H1 (cell line): ENCODE results near the gene ACSM3. TPM values are rescaled to one million over a fixed set of nuclear protein-coding genes. Genes with fewer than 3 reads are reported as not detected.

Source experiments
- CTCF ChIA-PET: fragments of 300-600 bp; sonication (Branson Sonifier 250); formaldehyde crosslinking; loops from one replicate; lab custom pipeline; 2021; ENCODE audit not compliant: partially characterized antibody; lab: Charles Lee
- POLR2A ChIA-PET: fragments of 300-600 bp; sonication (Branson Sonifier 250); formaldehyde crosslinking; loops from one replicate; lab custom pipeline; 2021; ENCODE audit warnings: inconsistent platforms; ENCODE audit not compliant: partially characterized antibody; lab: Charles Lee
- DNase-seq, 2 experiments: peaks; one replicate each; pipeline versions ENCODE4 v3.0.0 to v3.0.0-alpha.2; 2010 to 2022; ENCODE audit warnings: low spot score in 2 of 2, low read depth in 1 of 2, mixed read lengths in 1 of 2
- FAIRE-seq: peaks from 2 replicates; lab custom pipeline; 2011; peaks lifted over from hg19 to GRCh38; lab: Jason Lieb, UNC
- H2AFZ ChIP-seq: 2 replicates; pipeline ENCODE4 v1.8.1; 2012; ENCODE audit warnings: low read length, inconsistent platforms
- H2AK5ac ChIP-seq: 2 replicates; pipeline ENCODE4 v1.6.1; 2013; ENCODE audit warnings: low read depth, low read length
- H2BK120ac ChIP-seq: replicated peaks from 2 replicates; pipeline ENCODE3; 2013; ENCODE audit warnings: low read depth, low read length, inconsistent platforms
- H2BK12ac ChIP-seq: 2 replicates; pipeline ENCODE4 v1.6.1; 2013; ENCODE audit warnings: low read depth, low read length
- H2BK15ac ChIP-seq: 2 replicates; pipeline ENCODE4 v1.6.1; 2013; ENCODE audit warnings: low read length
- H2BK20ac ChIP-seq: 2 replicates; pipeline ENCODE4 v1.6.1; 2013; ENCODE audit warnings: low read length
- H2BK5ac ChIP-seq: 2 replicates; pipeline ENCODE4 v1.6.1; 2013; ENCODE audit warnings: low read depth, low read length
- H3K14ac ChIP-seq: 2 replicates; pipeline ENCODE4 v1.6.1; 2013; ENCODE audit warnings: inconsistent platforms; ENCODE audit not compliant: insufficient read length
- H3K18ac ChIP-seq: 2 replicates; pipeline ENCODE4 v1.6.1; 2013; ENCODE audit warnings: low read length; ENCODE audit errors: extremely low read depth
- H3K23ac ChIP-seq: 2 replicates; pipeline ENCODE4 v1.6.1; 2013; ENCODE audit warnings: inconsistent platforms; ENCODE audit not compliant: insufficient read length
- H3K23me2 ChIP-seq: 2 replicates; pipeline ENCODE4 v1.6.1; 2013; ENCODE audit warnings: low read depth, low read length
- H3K27ac ChIP-seq: 2 replicates; pipeline ENCODE4 v1.6.1; 2011; ENCODE audit warnings: low read depth, low read length, inconsistent platforms
- H3K27me3 ChIP-seq, 4 experiments: replicated peaks in 1 of 4; 1 replicate in 1 of 4; 2 replicates in 3 of 4; pipeline versions ENCODE4 v1.6.1 to v1.8.1; 2011 to 2013; ENCODE audit warnings: low read length in 3 of 4, mild to moderate bottlenecking in 3 of 4, inconsistent platforms in 2 of 4, mixed read lengths in 2 of 4, moderate library complexity in 1 of 4; ENCODE audit not compliant: control insufficient read depth in 3 of 4, insufficient read depth in 3 of 4; ENCODE audit errors: extremely low read depth in 1 of 4
- H3K36me3 ChIP-seq, 4 experiments: 2 replicates each; pipeline versions ENCODE4 v1.6.1 to v1.8.1; 2011 to 2013; ENCODE audit warnings: mild to moderate bottlenecking in 4 of 4, low read length in 3 of 4, moderate library complexity in 2 of 4, control low read depth in 1 of 4, inconsistent platforms in 1 of 4; ENCODE audit not compliant: insufficient read depth in 4 of 4, control insufficient read depth in 2 of 4
- H3K4ac ChIP-seq: replicated peaks from 2 replicates; pipeline ENCODE3; 2013; ENCODE audit warnings: low read length, low read depth, mixed read lengths, inconsistent platforms; ENCODE audit not compliant: insufficient read length
- H3K4me1 ChIP-seq, 4 experiments: replicated peaks in 1 of 4; 1 replicate in 1 of 4; 2 replicates in 3 of 4; pipeline versions ENCODE4 v1.6.1 to v1.8.1; 2011 to 2013; ENCODE audit warnings: low read length in 3 of 4, inconsistent platforms in 2 of 4, mixed read lengths in 1 of 4; ENCODE audit not compliant: insufficient read depth in 4 of 4, control insufficient read depth in 3 of 4
- H3K4me2 ChIP-seq, 2 experiments: 2 replicates each; pipeline versions ENCODE4 v1.6.1 to v1.8.1; 2011 to 2013; ENCODE audit warnings: low read depth in 2 of 2, low read length in 2 of 2, control low read depth in 1 of 2, inconsistent platforms in 1 of 2, mild to moderate bottlenecking in 1 of 2; ENCODE audit not compliant: insufficient read depth in 1 of 2
- H3K4me3 ChIP-seq, 4 experiments: fragments of 200-600, 300-600 bp in 1 of 4; sonication (generic), shearing (Covaris generic), sonication (Bioruptor Twin) in 1 of 4; 2 replicates each; pipeline versions ENCODE4 v1.5.1 to v1.8.1; 2011 to 2016; ENCODE audit warnings: low read length in 4 of 4, low read depth in 3 of 4, control low read depth in 2 of 4, inconsistent platforms in 2 of 4, mild to moderate bottlenecking in 2 of 4, mixed read lengths in 1 of 4, moderate library complexity in 1 of 4; ENCODE audit not compliant: insufficient read depth in 2 of 4; ENCODE audit errors: extremely low read depth in 1 of 4
- H3K56ac ChIP-seq: replicated peaks from 2 replicates; pipeline ENCODE3; 2013; ENCODE audit warnings: low read depth, mild to moderate bottlenecking, mixed read lengths, low read length, inconsistent platforms; ENCODE audit not compliant: insufficient read length
- H3K79me1 ChIP-seq: 2 replicates; pipeline ENCODE4 v1.6.1; 2013; ENCODE audit warnings: low read depth, low read length, control low read depth
- H3K79me2 ChIP-seq, 2 experiments: 2 replicates each; pipeline versions ENCODE4 v1.6.1 to v1.8.1; 2012 to 2013; ENCODE audit warnings: low read length in 2 of 2, mild to moderate bottlenecking in 2 of 2, inconsistent platforms in 1 of 2; ENCODE audit not compliant: insufficient read depth in 2 of 2, control insufficient read depth in 1 of 2
- H3K9ac ChIP-seq, 4 experiments: replicated peaks in 1 of 4; 1 replicate in 1 of 4; 2 replicates in 3 of 4; pipeline versions ENCODE4 v1.6.1 to v1.8.1; 2011 to 2013; ENCODE audit warnings: low read depth in 3 of 4, low read length in 3 of 4, control low read depth in 2 of 4, mild to moderate bottlenecking in 2 of 4, moderate library complexity in 2 of 4, inconsistent platforms in 1 of 4; ENCODE audit errors: extremely low read depth in 1 of 4
- H3K9me3 ChIP-seq, 2 experiments: 2 replicates each; pipeline versions ENCODE4 v1.6.1 to v1.8.1; 2012 to 2013; ENCODE audit warnings: mild to moderate bottlenecking in 2 of 2, moderate library complexity in 2 of 2, control low read depth in 1 of 2, inconsistent platforms in 1 of 2, low read depth in 1 of 2, low read length in 1 of 2, mixed read lengths in 1 of 2; ENCODE audit not compliant: insufficient read depth in 2 of 2
- H4K20me1 ChIP-seq, 2 experiments: replicated peaks in 1 of 2; 2 replicates each; pipeline versions ENCODE3 to v1.8.1; 2011 to 2013; ENCODE audit warnings: inconsistent platforms in 2 of 2, low read length in 2 of 2, mild to moderate bottlenecking in 1 of 2; ENCODE audit not compliant: insufficient read depth in 2 of 2, control insufficient read depth in 1 of 2
- H4K5ac ChIP-seq: 2 replicates; pipeline ENCODE4 v1.6.1; 2013; ENCODE audit warnings: low read length, low read depth, mixed read lengths, inconsistent platforms; ENCODE audit not compliant: insufficient read length
- H4K8ac ChIP-seq: 2 replicates; pipeline ENCODE4 v1.8.0; 2013; ENCODE audit warnings: mild to moderate bottlenecking, moderate library complexity, low read length, inconsistent platforms; ENCODE audit not compliant: insufficient read depth; ENCODE audit errors: extremely low read depth
- H4K91ac ChIP-seq: replicated peaks from 2 replicates; pipeline ENCODE3; 2013; ENCODE audit warnings: low read length, mixed read lengths, inconsistent platforms; ENCODE audit not compliant: insufficient read length
- BCL11A ChIP-seq, 2 experiments: IDR thresholded peaks; one replicate each; pipeline ENCODE4 v1.6.1; 2011; ENCODE audit warnings: low read depth in 2 of 2, low read length in 2 of 2, mild to moderate bottlenecking in 2 of 2
- CHD1 ChIP-seq: IDR thresholded peaks from 2 replicates; pipeline ENCODE4 v1.6.1; 2012; ENCODE audit warnings: low read depth, low read length, improper control_type of control experiment
- CREB1 ChIP-seq: IDR thresholded peaks from 2 replicates; pipeline ENCODE4 v1.6.1; 2012; ENCODE audit warnings: inconsistent platforms
- EZH2 ChIP-seq: fragments of 200-600 bp; sonication (generic); IDR thresholded peaks from 2 replicates; pipeline ENCODE4 v1.7.1; 2012; ENCODE audit warnings: low read depth, mild to moderate bottlenecking, moderate library complexity, low read length, inconsistent platforms; ENCODE audit not compliant: severe bottlenecking
- MAFK ChIP-seq: IDR thresholded peaks from 2 replicates; pipeline ENCODE4 v1.6.1; 2012; ENCODE audit warnings: low read depth, mild to moderate bottlenecking, improper control_type of control experiment, low read length
- POLR2AphosphoS5 ChIP-seq: IDR thresholded peaks from 2 replicates; pipeline ENCODE4 v1.6.1; 2011; ENCODE audit warnings: low read depth, low read length
- SAP30 ChIP-seq: fragments of 300-600 bp; sonication (generic); IDR thresholded peaks from 2 replicates; pipeline ENCODE4 v1.7.1; 2012; ENCODE audit warnings: low read length, moderate library complexity, mild to moderate bottlenecking, inconsistent platforms; ENCODE audit not compliant: insufficient read depth, insufficient replicate concordance
- TAF7 ChIP-seq: optimal IDR thresholded peaks from 2 replicates; pipeline ENCODE3; 2011; ENCODE audit warnings: low read depth, mild to moderate bottlenecking, inconsistent platforms, low read length, moderate library complexity, borderline replicate concordance
- TBP ChIP-seq: IDR thresholded peaks from 2 replicates; pipeline ENCODE4 v1.6.1; 2011; ENCODE audit warnings: low read depth, low read length, improper control_type of control experiment
- TCF12 ChIP-seq: IDR thresholded peaks from 2 replicates; pipeline ENCODE4 v1.6.1; 2011; ENCODE audit warnings: low read depth, mild to moderate bottlenecking, low read length
- WGBS, 2 experiments: shearing (Covaris generic) in 1 of 2; methylation state at CpG; one replicate each; pipeline versions ENCODE4 v1.1.6 to v1.1.7; 2013 to 2015; ENCODE audit warnings: low lambda C conversion rate in 2 of 2, mixed read lengths in 2 of 2, inconsistent platforms in 1 of 2, low coverage in 1 of 2, missing lambda C conversion rate in 1 of 2; ENCODE audit not compliant: insufficient replicate concordance in 2 of 2, insufficient coverage in 1 of 2, insufficient read length in 1 of 2; ENCODE audit errors: extremely low coverage in 1 of 2, missing lambda C conversion rate in 1 of 2; 5-methylcytosine and 5-hydroxymethylcytosine counted together
- polyA plus RNA-seq, 7 experiments: library from polyadenylated mRNA; depleted of rRNA in 3 of 7; stranded (reverse) in 5 of 7; unstranded in 2 of 7; fragments of >200 nt in 5 of 7; fragments of 200-250 nt in 2 of 7; gene quantifications; 1 replicate in 5 of 7; 2 replicates in 1 of 7; 4 replicates in 1 of 7; pipeline versions ENCODE4 v1.2.1 to v1.2.3, GENCODE V29; 2011 to 2013; ENCODE audit warnings: missing spikeins in 2 of 7, mixed read lengths in 2 of 7
- total RNA-seq: library from RNA; stranded (reverse); fragmentation: NEBNext Ultra II Directional; extraction: Animal tissue kit (Norgen Biotek cat#: 25700); gene quantifications from 2 replicates; pipeline ENCODE4 v1.2.1, GENCODE V29; 2021
- TF ChIP-seq, protein P1 (sequence below): IDR thresholded peaks from 2 replicates; pipeline ENCODE4 v1.6.1; 2012; ENCODE audit warnings: low read length, inconsistent platforms
- TF ChIP-seq, protein P2 (sequence below): IDR thresholded peaks from 2 replicates; pipeline ENCODE4 v1.6.1; 2011; ENCODE audit warnings: low read length, improper control_type of control experiment

The ACSM3 gene
- total and polyA plus RNA-seq, 2 of the 8 experiments (the other 6 are each of a cell fraction or from before 2014, with no cell fraction given) = 5.7 to 6.2 TPM

DNA sequence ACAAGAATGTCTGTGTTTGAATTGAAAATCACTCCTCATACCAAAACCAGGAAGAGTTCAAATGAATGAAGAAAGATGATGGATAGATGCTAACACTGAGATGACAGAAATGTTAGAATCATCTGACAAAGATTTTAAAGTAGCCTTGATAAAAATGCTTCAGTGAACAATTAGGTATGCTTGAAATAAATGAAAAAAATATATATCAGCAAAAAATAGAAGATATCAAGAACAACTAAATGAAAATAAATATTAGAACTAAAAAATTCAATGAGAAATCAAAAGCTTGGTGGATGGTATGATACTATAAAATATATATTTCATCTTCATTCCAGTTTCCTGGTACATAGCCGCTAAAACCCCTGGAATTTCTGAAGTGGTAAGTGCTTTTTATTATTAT lies 8.6 kb upstream of the ACSM3 start:
- Histone ChIP-seq H2BK120ac (no peak overlapping the region), H3K9ac (no peak overlapping the region), H2BK5ac (no peak overlapping the region), H3K4ac (no peak overlapping the region), H2AK5ac (no peak overlapping the region), H3K23me2 (no peaks in the 10 kb centered on the region), H3K36me3 (no peaks in the 10 kb centered on the region), H3K4me1 (no peaks in the 10 kb centered on the region), H2BK20ac (no peak overlapping the region), H3K79me1 (no peaks in the 10 kb centered on the region), H3K27ac (no peak overlapping the region), H3K14ac (no peak overlapping the region), H2BK12ac (no peak overlapping the region), H4K8ac (no peak overlapping the region), H2BK15ac (no peak overlapping the region), H4K91ac (no peak overlapping the region), H3K4me2 (no peak overlapping the region), H3K56ac (no peak overlapping the region), H4K5ac (no peak overlapping the region), H3K18ac (no peak overlapping the region), H3K79me2 (no peaks in the 10 kb centered on the region), H2AFZ (no peak overlapping the region), H3K23ac (no peak overlapping the region), H3K27me3 (no peaks in the 10 kb centered on the region), H3K4me3 (no peak overlapping the region), H3K9me3 (no peaks in the 10 kb centered on the region), H4K20me1 (no peaks in the 10 kb centered on the region)
- WGBS, 2 experiments = 89% methylated on average over 1 of the region's 1 CpG; no CpG with 5 or more reads in 1 of the 2 experiments
- FAIRE-seq (no peak), DNase-seq (no peak)
- ChIA-PET CTCF (interaction anchor here (0.8 kb wide), 1 partner anchor 20 kb away, joined by 3 read pairs; no protein-coding TSS in a partner anchor), POLR2A (no interaction called here)
- TF ChIP-seq MAFK (no peak), BCL11A (IDR thresholded peaks at IDR 0.05; ENCODE audit: low read depth in 2 of 2, low read length in 2 of 2) (no peak), TCF12 (no peak), CREB1 (no peak), TBP (no peak), CHD1 (no peak), TAF7 (no peak), EZH2 (no peak), POLR2AphosphoS5 (no peak), SAP30 (no peak)
- TF ChIP-seq, protein P1, sequence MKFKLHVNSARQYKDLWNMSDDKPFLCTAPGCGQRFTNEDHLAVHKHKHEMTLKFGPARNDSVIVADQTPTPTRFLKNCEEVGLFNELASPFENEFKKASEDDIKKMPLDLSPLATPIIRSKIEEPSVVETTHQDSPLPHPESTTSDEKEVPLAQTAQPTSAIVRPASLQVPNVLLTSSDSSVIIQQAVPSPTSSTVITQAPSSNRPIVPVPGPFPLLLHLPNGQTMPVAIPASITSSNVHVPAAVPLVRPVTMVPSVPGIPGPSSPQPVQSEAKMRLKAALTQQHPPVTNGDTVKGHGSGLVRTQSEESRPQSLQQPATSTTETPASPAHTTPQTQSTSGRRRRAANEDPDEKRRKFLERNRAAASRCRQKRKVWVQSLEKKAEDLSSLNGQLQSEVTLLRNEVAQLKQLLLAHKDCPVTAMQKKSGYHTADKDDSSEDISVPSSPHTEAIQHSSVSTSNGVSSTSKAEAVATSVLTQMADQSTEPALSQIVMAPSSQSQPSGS = no peak
- TF ChIP-seq, protein P2, sequence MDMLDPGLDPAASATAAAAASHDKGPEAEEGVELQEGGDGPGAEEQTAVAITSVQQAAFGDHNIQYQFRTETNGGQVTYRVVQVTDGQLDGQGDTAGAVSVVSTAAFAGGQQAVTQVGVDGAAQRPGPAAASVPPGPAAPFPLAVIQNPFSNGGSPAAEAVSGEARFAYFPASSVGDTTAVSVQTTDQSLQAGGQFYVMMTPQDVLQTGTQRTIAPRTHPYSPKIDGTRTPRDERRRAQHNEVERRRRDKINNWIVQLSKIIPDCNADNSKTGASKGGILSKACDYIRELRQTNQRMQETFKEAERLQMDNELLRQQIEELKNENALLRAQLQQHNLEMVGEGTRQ = no peak
